ENCODE data around the gene MINK1.
"Not testable (repeated sequence)": the region's sequence is repeated elsewhere in the genome, so short reads cannot be mapped to it uniquely, and the experiment has no call there.

Gene MINK1

DNA sequence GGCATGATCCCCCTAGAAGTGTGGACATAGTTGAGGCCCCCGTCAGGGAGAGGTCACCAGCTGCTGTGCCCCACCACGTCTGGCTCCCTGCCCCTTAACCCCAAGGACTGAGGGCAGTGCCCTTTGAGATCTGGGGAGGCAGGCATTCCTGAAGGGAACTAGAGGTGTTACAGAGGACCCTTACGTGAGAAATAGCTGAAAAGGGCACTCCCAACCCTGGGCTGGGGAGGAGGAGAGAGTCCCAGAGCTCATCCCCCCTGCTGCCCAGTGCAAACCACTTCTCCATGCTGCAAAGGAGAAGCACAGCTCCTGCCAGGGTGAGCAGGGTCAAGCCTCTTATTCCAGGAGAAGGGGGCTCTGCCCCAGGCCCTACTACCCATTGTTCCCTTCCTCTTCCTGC is 10.3 kb upstream of the MINK1 start:
- DNase-seq (ENCODE audit: low read depth, low spot score) = no peak
- TF ChIP-seq, protein P1, sequence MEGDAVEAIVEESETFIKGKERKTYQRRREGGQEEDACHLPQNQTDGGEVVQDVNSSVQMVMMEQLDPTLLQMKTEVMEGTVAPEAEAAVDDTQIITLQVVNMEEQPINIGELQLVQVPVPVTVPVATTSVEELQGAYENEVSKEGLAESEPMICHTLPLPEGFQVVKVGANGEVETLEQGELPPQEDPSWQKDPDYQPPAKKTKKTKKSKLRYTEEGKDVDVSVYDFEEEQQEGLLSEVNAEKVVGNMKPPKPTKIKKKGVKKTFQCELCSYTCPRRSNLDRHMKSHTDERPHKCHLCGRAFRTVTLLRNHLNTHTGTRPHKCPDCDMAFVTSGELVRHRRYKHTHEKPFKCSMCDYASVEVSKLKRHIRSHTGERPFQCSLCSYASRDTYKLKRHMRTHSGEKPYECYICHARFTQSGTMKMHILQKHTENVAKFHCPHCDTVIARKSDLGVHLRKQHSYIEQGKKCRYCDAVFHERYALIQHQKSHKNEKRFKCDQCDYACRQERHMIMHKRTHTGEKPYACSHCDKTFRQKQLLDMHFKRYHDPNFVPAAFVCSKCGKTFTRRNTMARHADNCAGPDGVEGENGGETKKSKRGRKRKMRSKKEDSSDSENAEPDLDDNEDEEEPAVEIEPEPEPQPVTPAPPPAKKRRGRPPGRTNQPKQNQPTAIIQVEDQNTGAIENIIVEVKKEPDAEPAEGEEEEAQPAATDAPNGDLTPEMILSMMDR (IDR thresholded peaks at IDR 0.05; ENCODE audit: low read depth, low read length) = no peak
- in situ Hi-C loops (cut with HindIII; ENCODE audit: low sequenced_read_pairs) = no loop called here
- no peak overlapping the region for H3K4me3 ChIP-seq (ENCODE audit: low read depth, low read length)

DNA sequence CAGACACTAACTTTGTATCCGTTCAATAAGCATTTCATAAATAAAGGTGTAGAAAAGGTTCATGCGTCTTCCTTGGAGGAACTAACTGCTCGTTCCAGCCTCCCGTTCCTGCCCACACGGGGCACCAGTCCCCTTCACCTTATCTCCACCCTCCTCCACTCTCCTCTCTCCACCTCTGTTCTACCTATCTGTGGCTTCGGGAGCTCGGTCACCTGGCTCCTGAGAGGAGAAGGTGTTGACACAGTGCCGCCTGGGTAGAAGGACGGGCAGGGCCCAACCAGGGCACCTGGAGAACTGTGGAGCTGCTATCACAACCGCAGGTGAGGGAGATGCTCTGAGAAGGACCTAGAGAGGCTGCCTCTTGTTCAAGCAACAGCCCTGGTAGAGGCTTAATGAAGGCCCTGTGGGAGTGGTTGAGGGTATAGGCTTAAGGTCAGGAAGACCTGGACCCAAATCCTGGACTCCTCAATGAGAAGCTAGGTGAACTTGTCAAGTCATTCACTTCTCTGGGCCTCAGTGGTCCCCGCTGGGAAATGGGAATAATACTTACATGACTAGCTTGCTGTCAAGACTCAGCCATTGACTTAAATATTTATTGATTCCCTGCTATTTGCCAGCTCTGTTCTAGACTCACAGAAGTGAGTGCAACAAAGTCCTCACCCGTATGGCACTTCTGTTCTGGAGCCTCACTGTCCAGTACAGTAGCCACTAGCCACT is 9.6 kb upstream of the MINK1 start:
- no peak overlapping the region for H3K4me3 ChIP-seq (ENCODE audit: low read depth, low read length)
- in situ Hi-C loops (cut with HindIII; ENCODE audit: low sequenced_read_pairs) = no loop called here
- DNase-seq (ENCODE audit: low read depth, low spot score) = no peak
- TF ChIP-seq, protein P1 (IDR thresholded peaks at IDR 0.05; ENCODE audit: low read depth, low read length) = no peak

DNA sequence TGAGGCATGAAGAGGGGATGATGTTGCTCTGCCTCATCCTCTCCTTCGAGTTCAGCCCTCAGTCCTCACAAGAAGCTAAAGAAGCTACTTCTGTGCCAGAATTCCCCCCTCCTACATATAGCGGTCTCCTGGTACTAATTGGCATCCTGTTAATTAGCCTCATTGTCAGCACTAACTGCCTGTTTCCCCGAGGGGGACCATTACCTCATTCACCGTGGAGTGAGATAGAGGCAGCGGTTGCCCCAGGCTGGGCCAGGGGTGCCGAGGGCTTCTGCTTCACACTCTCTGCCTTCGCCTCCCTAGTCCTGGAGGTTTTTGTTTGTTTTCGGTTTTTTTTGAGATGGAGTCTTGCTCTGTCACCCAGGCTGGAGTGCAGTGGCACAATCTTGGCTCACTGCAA is 5.7 kb upstream of the MINK1 start:
- TF ChIP-seq, protein P1 (IDR thresholded peaks at IDR 0.05; ENCODE audit: low read depth, low read length) = no peak
- DNase-seq (ENCODE audit: low read depth, low spot score) = no peak
- in situ Hi-C loops (cut with HindIII; ENCODE audit: low sequenced_read_pairs) = no loop called here
- no peak overlapping the region for H3K4me3 ChIP-seq (ENCODE audit: low read depth, low read length)

DNA sequence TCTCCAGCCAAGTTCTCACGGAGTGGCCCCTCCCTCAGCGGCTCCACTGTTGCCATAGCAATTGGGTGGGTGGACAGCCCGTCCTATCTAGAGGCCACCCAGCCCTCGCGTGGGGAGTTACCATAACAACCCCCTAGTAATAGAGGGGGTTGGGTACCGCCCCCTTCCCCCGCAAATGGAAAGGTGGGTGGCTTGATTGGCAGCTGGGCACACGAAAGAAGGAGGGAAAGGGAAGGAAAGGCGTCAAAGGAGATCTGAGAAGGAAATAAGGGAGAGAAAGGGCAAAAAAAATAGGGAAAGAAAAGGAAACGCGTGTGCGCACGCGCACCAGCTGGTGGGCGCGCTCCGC is 337 bp upstream of the MINK1 start:
- DNase-seq (ENCODE audit: low read depth, low spot score); in situ Hi-C loops (cut with HindIII; ENCODE audit: low sequenced_read_pairs): not testable (repeated sequence)
- peak overlapping the region; percentile 83 for H3K4me3 ChIP-seq (ENCODE audit: low read depth, low read length)

DNA sequence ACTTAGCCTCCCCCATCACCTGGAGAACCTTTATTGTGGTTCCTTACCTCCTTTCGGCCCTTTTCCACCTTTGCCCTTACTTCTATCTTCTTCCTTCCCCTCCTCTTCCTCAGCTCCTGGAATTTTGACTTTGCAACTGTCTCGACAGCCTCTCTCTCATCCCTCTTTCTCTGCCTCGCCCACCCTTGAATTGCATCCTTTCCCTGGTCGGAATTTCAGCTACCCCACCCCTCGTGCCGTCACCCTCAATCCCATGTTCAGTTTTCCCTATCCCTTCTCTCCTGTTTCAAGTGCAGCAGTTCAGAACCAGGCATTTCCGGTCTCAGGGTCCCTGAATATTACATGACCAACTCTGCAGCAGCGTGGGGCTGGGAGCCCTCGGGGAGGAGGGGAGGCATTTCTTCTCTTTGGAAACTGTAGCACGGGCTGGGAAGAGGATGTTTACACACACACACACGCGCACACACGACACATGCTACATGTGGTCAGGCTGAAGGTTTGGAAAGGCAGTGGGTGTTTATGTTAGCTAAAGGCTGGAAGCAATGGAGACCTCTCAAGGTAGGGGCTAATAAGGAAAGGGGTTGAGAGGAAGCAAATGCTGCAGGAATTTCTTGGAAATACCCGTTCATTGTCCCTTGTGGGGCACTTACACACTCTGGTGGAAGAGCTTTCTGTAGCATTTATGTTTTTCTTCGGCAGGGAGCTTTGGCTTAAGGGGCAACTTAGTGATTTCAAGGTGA is 971 bp downstream of the MINK1 start:
- H3K4me3 ChIP-seq (ENCODE audit: low read depth, low read length) = peak overlapping the region; percentile 83
- TF ChIP-seq, protein P1 (IDR thresholded peaks at IDR 0.05; ENCODE audit: low read depth, low read length) = no peak
- DNase-seq (ENCODE audit: low read depth, low spot score) = peak; percentile 16
- in situ Hi-C loops (cut with HindIII; ENCODE audit: low sequenced_read_pairs) = no loop called here

DNA sequence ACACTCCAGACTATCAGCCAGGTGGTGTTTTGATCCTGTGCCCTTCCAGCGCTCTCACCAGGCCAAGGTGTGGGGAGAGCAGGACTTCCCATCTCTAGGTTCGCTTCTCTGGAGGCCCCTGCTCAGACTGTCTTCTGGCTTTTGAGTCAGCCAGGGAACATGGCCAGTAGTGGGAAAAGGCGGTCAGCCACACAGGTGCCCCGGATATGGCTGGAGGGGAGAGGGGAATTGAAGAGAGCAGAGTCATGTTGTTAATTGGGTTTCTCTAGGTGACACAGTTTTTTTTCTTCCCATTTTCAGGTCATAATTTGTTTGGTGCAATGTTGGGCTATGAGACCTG is 1.5 kb downstream of the MINK1 start:
- TF ChIP-seq, protein P1 (IDR thresholded peaks at IDR 0.05; ENCODE audit: low read depth, low read length) = no peak
- no peak for DNase-seq (ENCODE audit: low read depth, low spot score)
- peak overlapping the region; percentile 83 for H3K4me3 ChIP-seq (ENCODE audit: low read depth, low read length)
- in situ Hi-C loops (cut with HindIII; ENCODE audit: low sequenced_read_pairs) = no loop called here

DNA sequence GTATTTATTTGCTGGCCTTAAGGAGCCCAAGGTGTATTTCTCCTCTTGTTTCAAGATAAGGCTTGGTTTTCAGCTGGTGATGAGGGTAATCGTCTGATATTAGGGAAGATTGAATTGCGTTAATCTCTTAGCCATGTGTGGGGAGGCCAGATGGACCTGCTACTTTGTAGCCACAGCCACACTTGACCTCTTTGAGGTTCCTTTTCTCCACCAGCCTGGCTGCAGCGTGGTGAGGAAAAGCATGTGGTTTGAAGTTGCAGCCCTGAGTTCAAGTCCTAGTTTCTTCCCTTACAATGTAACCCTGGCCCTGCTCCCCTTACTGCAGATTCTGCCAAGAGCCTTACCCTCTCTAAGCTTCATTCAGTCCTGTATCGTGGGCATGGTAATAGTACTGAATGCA is 3.1 kb downstream of the MINK1 start:
- in situ Hi-C loops (cut with HindIII; ENCODE audit: low sequenced_read_pairs) = no loop called here
- TF ChIP-seq, protein P1 (IDR thresholded peaks at IDR 0.05; ENCODE audit: low read depth, low read length) = no peak
- no peak for DNase-seq (ENCODE audit: low read depth, low spot score)
- H3K4me3 ChIP-seq (ENCODE audit: low read depth, low read length) = no peak overlapping the region

All from astrocyte of the spinal cord (primary cell).